MG63 (cell line): ENCODE data around the gene KLK8. TPM values are rescaled to one million over a fixed set of nuclear protein-coding genes. Genes with fewer than 3 reads are reported as not detected.
"Not testable (repeated sequence)": the region's sequence is repeated elsewhere in the genome, so short reads cannot be mapped to it uniquely, and the experiment has no call there.

Source experiments
- DNase-seq: peaks from one replicate; pipeline ENCODE4 v3.0.0-alpha.2; 2020
- H3K27me3 ChIP-seq: fragments of 250-450 bp; sonication (Bioruptor Pico); 2 replicates; pipeline ENCODE4 v1.5.1; 2020; ENCODE audit warnings: mild to moderate bottlenecking, moderate library complexity
- H3K36me3 ChIP-seq: fragments of 250-450 bp; sonication (Bioruptor Pico); 2 replicates; pipeline ENCODE4 v1.5.1; 2020; ENCODE audit warnings: mild to moderate bottlenecking, moderate library complexity
- H3K4me3 ChIP-seq: fragments of 250-450 bp; sonication (Bioruptor Pico); 2 replicates; pipeline ENCODE4 v1.5.1; 2020; ENCODE audit warnings: mild to moderate bottlenecking, moderate library complexity
- H3K9me3 ChIP-seq: fragments of 250-450 bp; sonication (Bioruptor Pico); 2 replicates; pipeline ENCODE4 v1.5.1; 2020; ENCODE audit warnings: mild to moderate bottlenecking, moderate library complexity
- total RNA-seq: library from RNA; depleted of rRNA; stranded (reverse); fragments of >200 nt; shearing (Covaris generic); gene quantifications from 2 replicates; pipeline ENCODE4 v1.2.3, GENCODE V29; 2014; ENCODE audit warnings: low replicate concordance

KLK8 gene
- total RNA-seq, 1 experiment from 2014 or later = not detected

DNA sequence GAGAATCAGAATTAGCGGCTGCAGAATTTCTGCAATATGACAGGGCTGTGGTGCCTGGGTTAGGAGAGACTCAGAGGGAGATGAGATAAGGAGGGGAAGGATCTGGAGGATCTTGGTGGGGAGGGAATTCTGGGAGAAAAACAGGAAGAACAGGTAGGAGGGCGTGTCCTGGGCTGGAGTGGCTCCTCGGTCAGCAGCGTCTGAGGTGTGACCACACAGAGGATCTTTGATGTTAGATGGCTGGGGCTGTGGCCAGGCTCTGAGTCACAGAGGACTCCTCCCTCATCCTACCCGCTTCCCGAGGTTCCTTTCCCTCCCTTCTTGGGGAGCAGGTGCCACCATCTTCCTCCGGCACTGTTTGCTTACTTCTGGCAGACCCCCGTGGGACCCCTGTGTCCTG lies 25.6 kb downstream of the KLK8 start:
- no peaks in the 10 kb centered on the region; the same call in none of the 2 replicates for H3K27me3 ChIP-seq
- H3K36me3 ChIP-seq = peaks cover 5% of the 10 kb centered on the region; the same call in 1 of the 2 replicates
- H3K9me3 ChIP-seq = no peaks in the 10 kb centered on the region; the same call in 1 of the 2 replicates
- H3K4me3 ChIP-seq = no peak overlapping the region
- peak; percentile 61 for DNase-seq

GRCh38 chr19:50974702-50975556 lies 26.5 kb downstream of the KLK8 start:
- no peaks in the 10 kb centered on the region; the same call in 1 of the 2 replicates for H3K9me3 ChIP-seq
- no peaks in the 10 kb centered on the region; the same call in none of the 2 replicates for H3K27me3 ChIP-seq
- H3K36me3 ChIP-seq = peaks cover 5% of the 10 kb centered on the region; the same call in 1 of the 2 replicates
- DNase-seq = no peak
- H3K4me3 ChIP-seq = no peak overlapping the region

GRCh38 chr19:50972795-50973376 lies 28.5 kb downstream of the KLK8 start:
- Histone ChIP-seq H3K36me3 (peaks cover 5% of the 10 kb centered on the region; the same call in 1 of the 2 replicates), H3K9me3 (no peaks in the 10 kb centered on the region; the same call in 1 of the 2 replicates), H3K4me3 (no peak overlapping the region), H3K27me3 (no peaks in the 10 kb centered on the region)
- no peak for DNase-seq

GRCh38 chr19:50969810-50970209 lies 31.6 kb downstream of the KLK8 start:
- H3K9me3 ChIP-seq, H3K27me3 ChIP-seq, H3K4me3 ChIP-seq, DNase-seq, H3K36me3 ChIP-seq: not testable (repeated sequence)

GRCh38 chr19:50969413-50969760 lies 32.0 kb downstream of the KLK8 start, which contains the start of gene KLK6:
TSS of gene KLK6 (minus strand) at chr19:50969591. CDS start at chr19:50968104, 1,487 bp downstream.
- peaks cover 6% of the 10 kb centered on the region; the same call in 1 of the 2 replicates for H3K27me3 ChIP-seq
- DNase-seq = no peak
- no peak within 1 kb of the TSS for H3K4me3 ChIP-seq
- no peaks in the 10 kb centered on the region for H3K36me3 ChIP-seq
- no peaks in the 10 kb centered on the region for H3K9me3 ChIP-seq

- H3K9me3 ChIP-seq = no peaks in the 10 kb centered on the region
- no peak overlapping the region for H3K4me3 ChIP-seq
- H3K36me3 ChIP-seq = no peaks in the 10 kb centered on the region
- H3K27me3 ChIP-seq = peaks cover 6% of the 10 kb centered on the region; the same call in 1 of the 2 replicates
- peak; percentile 56 for DNase-seq
Measured at GRCh38 chr19:50968716-50969412, 32.5 kb downstream of the KLK8 start.

DNA sequence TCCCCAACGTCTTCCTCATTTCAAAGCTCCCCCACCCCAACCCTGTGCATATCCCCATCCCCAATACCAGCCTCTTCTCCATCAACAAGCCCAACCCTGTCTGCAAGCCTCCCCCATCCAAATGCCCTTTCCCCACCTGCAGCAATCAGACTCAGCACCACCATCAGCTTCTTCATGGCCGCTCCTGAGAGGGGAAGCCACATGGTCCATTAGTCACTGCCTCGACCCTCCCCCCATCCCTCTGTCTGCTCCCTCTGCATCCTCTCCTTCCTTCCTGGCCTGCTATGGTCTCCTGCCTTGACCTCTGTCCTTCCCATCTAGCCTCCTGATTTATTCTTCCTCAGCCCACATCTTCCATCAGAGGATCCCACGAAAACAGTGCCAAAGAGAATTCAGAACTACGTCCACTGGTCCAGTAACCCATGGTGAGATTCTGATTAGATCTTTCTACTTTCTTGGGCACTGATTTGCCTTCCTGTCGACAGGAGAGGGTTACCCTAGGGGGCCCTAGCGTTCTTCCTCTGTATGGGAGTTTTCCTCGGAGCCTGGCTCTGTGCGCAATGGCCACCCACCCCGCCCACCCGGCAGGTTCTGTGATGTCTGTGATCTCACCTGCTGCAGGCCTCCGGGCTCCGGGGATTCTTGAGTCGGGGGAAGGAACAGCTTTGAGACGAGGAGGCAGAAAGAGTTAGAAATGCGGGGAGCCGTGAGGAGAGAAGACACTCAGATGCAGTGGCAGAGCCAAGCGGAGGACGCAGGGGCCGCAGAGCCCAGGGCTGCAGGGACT lies 33.3 kb downstream of the KLK8 start:
- H3K27me3 ChIP-seq = peaks cover 6% of the 10 kb centered on the region; the same call in 1 of the 2 replicates
- DNase-seq = peak; percentile 24
- no peaks in the 10 kb centered on the region for H3K9me3 ChIP-seq
- no peaks in the 10 kb centered on the region for H3K36me3 ChIP-seq
- H3K4me3 ChIP-seq = no peak overlapping the region

GRCh38 chr19:50964266-50964665 lies 37.1 kb downstream of the KLK8 start:
- DNase-seq = no peak
- Histone ChIP-seq H3K36me3 (no peaks in the 10 kb centered on the region), H3K9me3 (0 out of 2 replicates have a peak, but pooled peaks cover 2% of the 10 kb centered on the region), H3K27me3 (peaks cover 6% of the 10 kb centered on the region; the same call in 1 of the 2 replicates), H3K4me3 (no peak overlapping the region)

- Histone ChIP-seq H3K9me3 (0 out of 2 replicates have a peak, but pooled peaks cover 2% of the 10 kb centered on the region), H3K36me3 (no peaks in the 10 kb centered on the region), H3K4me3 (no peak overlapping the region), H3K27me3 (peaks cover 6% of the 10 kb centered on the region; the same call in 1 of the 2 replicates)
- DNase-seq = no peak
Measured at GRCh38 chr19:50963381-50963780, 38.0 kb downstream of the KLK8 start.

DNA sequence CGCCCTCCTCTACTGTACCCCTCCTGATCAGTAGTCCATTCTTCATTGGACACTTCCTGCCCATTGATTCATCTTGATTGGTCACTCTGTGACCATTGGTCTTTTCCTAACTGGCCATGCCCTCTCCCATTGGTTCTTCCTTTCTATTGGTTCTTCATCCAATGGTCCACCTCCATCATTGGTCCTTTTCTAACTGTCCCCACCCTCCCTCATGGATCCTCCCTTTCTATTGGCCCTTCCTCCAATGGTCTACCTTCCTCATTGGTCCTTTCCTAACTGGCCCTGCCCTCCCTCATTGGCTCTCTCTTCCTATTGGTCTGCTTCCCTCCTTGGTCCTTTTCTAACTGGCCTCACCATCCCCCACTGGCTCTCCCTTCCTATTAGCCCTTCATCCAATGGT lies 39.2 kb downstream of the KLK8 start:
- no peak overlapping the region for H3K4me3 ChIP-seq
- H3K36me3 ChIP-seq = no peaks in the 10 kb centered on the region
- DNase-seq = no peak
- peaks cover 6% of the 10 kb centered on the region; the same call in 1 of the 2 replicates for H3K27me3 ChIP-seq
- H3K9me3 ChIP-seq = 0 out of 2 replicates have a peak, but pooled peaks cover 2% of the 10 kb centered on the region

DNA sequence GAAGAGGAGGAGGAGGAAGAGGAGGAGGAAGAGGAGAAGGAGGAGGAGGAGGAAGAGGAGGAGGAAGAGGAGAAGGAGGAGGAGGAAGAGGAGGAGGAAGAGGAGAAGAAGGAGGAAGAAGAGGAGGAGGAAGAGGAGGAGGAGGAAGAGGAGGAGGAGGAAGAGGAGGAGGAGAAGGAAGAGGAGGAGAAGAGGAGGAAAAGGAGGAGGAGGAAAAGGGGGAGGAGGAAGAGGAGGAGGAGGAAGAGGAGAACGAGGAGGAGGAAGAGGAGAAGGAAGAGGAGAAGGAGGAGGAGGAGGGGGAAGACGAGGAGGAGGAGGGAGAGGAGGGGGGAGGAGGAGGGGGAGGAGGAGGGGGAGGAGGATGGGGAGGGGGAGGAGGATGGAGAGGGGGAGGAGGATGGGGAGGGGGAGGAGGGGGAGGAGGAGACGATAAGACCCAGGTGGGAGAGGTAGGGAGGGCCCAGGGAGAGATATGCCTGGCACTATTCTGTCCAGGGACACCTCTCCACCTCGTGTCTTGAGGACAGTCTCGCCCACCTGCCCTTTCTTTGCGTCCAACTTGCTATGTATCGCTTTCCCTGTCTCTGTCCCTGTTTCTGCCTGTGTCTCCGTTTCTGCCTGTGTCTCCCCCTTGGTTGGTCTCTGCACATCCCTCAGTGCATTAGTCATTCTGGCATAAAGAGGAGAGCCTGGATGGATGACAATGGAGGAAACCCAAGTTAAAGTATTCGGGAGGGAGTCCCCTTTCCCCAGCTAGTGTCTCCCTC lies 41.5 kb downstream of the KLK8 start:
- no peak overlapping the region for H3K4me3 ChIP-seq
- peak; percentile 62 for DNase-seq

GRCh38 chr19:50957587-50957986 lies 43.8 kb downstream of the KLK8 start:
- Histone ChIP-seq H3K4me3 (no peak overlapping the region), H3K9me3 (no peaks in the 10 kb centered on the region), H3K27me3 (no peaks in the 10 kb centered on the region), H3K36me3 (no peaks in the 10 kb centered on the region)
- no peak for DNase-seq

More for the DNA sequence above, 41.5 kb downstream of the KLK8 start:
- H3K36me3 ChIP-seq = no peaks in the 10 kb centered on the region
- 0 out of 2 replicates have a peak, but pooled peaks cover 2% of the 10 kb centered on the region for H3K9me3 ChIP-seq
- H3K27me3 ChIP-seq = no peaks in the 10 kb centered on the region

DNA sequence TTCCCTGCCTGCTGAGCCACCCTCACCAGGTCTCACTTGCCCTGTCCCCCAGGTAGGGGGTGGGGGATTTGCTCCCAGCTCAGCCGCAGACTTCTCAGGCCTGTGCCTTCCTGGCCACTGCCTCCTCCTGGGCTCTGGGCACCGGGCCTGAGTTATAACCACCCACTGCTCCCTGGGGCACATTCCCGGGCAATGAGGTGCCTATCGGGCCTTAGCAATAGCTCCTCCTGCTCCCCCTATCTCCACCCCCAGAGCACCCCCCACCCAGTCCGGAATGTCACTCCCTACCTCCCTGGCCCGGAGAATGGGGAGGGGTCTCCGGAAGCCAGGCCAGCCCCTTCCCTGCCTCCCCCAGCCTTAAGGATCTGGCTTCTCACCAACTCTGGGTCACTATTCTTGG lies 48.5 kb downstream of the KLK8 start, which contains the start of gene KLK5:
Gene KLK5, minus strand, starts transcription at position 129 of the 400 bp plus-strand sequence. CDS start 381 bp downstream, outside the sequence.
- no peaks in the 10 kb centered on the region for H3K27me3 ChIP-seq
- no peaks in the 10 kb centered on the region for H3K9me3 ChIP-seq
- peak; percentile 95 for DNase-seq
- H3K36me3 ChIP-seq = peaks cover 10% of the 10 kb centered on the region
- H3K4me3 ChIP-seq = peak within 1 kb of the TSS; percentile 54

DNA sequence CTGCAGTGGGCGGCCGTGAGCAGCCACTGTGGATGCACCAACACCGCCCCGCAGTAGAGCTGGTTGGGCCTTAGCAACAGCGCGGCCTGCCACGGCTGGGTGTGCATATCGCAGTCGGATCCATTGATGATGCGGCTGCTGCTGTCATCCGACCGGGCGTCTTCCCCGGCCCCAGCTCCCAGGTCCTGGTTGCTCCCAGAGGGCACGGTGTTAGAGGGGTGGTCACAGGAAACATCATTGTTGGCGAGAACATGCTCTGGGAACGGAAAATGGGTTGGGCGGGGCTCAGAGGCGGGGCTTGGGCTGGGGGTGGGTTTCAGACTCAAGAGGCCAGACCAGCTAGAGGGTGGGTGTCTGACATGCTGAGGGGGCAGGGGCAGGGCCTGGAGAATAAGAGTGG lies 51.5 kb downstream of the KLK8 start:
- Histone ChIP-seq H3K9me3 (no peaks in the 10 kb centered on the region), H3K4me3 (no peak overlapping the region), H3K36me3 (peaks cover 17% of the 10 kb centered on the region), H3K27me3 (peaks cover 3% of the 10 kb centered on the region; the same call in 1 of the 2 replicates)
- no peak for DNase-seq

DNA sequence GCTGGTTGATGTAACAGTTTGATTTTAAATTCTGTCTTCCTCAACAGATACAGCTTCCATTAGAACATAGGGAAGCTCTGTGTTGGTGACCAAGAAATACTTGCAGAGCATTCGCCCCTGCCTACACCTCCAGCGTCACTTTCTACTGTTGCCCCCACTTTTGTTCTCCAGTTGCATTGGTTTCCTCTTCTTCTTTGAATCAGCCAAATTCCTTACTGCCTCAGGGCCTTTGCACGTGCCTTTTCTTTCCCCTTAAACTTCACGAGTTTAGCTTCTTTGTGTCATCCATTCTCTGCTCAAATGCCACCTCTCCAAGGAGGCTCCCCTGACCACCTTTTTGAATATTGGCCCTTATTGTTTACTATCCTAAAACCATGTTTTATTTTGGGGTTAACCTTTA lies 54.3 kb downstream of the KLK8 start:
- Histone ChIP-seq H3K36me3 (peaks cover 27% of the 10 kb centered on the region), H3K9me3 (no peaks in the 10 kb centered on the region), H3K27me3 (peaks cover 3% of the 10 kb centered on the region; the same call in 1 of the 2 replicates), H3K4me3 (no peak overlapping the region)
- no peak for DNase-seq
